GM10266 (cell line): ENCODE data around the gene CTDSP2.

Source experiments
- DNase-seq: peaks from one replicate; pipeline ENCODE4 v3.0.0; 2012; ENCODE audit errors: extremely low spot score
- TF ChIP-seq, protein P1 (sequence below): IDR thresholded peaks from 2 replicates; pipeline ENCODE4 v1.5.1; 2012; ENCODE audit warnings: mild to moderate bottlenecking, low read depth; ENCODE audit not compliant: control insufficient read depth, insufficient read depth; ENCODE audit errors: missing control alignments

The CTDSP2 gene

DNA sequence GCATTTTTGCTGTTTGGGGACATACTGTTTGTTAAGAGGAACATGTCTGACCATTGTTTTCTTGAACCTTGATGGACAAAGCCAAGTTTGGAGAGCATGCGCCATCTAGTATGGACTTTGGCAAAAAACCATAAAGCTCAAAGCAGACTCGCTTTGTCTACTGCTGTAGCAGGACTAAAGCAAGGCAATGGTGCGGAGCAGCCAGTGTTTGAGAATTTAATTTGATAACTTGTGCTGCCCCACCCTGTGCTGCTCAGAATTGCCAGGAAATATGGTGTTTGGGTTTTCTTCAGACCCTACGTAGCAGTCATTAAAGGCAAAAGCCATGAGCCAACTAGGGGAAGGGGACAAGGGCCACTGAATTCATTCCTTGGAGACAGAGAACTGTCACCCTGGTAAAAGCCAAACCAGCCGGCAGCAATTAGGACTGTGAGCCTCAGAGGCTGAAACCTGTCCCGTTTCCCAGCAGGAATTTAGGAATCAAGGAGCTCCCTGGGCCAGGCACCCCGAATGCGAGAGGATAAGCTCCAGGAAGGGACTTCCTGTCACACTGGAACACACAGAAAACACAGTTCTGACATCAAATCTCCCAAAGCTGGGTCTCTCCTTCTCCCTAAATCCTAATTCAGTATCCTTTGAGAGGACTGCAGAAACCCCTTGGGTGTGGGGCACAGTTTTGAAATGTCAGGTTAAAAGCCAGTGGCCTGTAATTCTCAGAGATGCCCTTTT is 29.1 kb downstream of the CTDSP2 start:
- no peak for DNase-seq
- TF ChIP-seq, protein P1, sequence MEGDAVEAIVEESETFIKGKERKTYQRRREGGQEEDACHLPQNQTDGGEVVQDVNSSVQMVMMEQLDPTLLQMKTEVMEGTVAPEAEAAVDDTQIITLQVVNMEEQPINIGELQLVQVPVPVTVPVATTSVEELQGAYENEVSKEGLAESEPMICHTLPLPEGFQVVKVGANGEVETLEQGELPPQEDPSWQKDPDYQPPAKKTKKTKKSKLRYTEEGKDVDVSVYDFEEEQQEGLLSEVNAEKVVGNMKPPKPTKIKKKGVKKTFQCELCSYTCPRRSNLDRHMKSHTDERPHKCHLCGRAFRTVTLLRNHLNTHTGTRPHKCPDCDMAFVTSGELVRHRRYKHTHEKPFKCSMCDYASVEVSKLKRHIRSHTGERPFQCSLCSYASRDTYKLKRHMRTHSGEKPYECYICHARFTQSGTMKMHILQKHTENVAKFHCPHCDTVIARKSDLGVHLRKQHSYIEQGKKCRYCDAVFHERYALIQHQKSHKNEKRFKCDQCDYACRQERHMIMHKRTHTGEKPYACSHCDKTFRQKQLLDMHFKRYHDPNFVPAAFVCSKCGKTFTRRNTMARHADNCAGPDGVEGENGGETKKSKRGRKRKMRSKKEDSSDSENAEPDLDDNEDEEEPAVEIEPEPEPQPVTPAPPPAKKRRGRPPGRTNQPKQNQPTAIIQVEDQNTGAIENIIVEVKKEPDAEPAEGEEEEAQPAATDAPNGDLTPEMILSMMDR, result no peak

GRCh38 chr12:57816855-57817151 is 29.7 kb downstream of the CTDSP2 start:
- TF ChIP-seq, protein P1, result no peak
- no peak for DNase-seq

DNA sequence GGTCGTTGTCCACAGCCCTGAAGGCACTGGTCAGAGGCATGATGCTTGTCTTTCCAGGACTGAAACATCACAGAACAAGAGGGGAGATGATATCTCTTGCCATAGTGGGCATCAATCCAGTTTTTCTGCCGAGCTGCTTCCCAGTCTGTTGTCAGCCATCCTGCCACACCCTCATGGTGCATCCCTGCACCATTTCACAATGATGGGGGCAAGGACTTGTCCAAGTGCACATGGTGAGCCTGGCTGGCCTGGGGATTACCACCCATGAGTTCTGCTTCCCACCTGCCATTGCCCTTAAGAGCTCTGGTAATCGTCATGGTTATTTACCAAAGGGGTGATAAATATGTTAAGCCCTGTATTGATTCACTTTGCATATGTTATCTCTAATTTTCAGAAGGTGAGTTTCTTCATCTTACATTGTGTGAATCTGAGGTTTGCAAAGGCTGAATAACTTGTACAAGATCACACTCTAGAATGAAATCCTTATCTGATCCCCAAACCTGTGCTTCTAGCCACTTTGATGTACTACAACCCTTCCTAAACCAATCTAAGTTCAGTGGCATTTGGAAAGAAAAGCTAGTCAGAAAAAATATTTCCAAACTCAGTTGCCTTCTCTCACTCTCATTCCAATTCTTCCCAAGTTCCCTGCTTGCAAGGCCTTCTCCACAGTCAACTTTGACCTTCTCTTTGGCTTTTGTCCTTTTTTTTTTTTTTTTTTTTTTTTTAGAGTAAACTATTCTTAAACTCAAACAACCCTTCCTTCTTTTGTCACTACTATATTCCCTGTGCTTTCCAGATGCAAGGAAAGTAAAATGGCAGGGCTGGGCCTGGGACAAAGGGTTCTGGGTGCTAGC is 30.3 kb downstream of the CTDSP2 start:
- TF ChIP-seq, protein P1, result no peak
- no peak for DNase-seq

DNA sequence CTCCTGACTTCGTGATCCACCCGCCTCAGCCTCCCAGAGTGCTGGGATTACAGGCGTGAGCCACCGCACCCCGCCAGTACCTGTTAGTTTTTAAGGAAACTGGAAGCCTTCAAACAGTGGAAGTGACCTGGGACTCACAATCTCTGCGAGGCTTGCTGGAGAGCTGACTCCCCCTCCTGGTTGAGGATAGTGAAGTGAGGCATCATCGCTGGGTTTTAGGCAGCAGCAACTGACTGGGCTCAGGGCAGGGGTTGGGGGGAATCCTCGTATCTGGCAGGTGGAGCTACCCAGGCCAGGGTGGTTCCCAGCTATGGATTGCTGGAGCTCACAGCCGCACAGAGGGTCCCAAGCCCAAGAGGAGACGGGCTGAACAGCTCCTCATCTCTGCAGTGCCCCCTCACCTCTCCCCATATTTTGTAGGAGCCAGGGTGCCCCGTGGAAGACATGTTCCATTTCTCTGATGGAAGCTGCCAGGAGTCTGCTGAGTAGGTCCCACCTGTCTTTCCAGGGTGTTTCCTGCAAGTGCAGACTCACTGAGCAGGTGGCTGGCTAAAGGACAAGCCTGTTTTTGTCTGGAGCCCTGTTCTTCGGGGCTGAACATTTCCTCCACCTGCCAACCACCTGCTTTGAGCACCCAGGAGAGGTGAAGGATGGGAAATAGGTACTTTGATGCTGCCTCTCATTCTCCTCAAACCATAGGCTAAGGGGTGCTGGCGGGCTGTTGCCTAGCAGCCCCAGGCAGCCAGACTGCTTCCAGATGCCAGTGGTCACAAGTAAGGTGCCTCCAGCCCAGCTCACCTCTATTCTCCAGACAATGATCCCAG is 31.1 kb downstream of the CTDSP2 start:
- TF ChIP-seq, protein P1, result no peak
- DNase-seq, result no peak

DNA sequence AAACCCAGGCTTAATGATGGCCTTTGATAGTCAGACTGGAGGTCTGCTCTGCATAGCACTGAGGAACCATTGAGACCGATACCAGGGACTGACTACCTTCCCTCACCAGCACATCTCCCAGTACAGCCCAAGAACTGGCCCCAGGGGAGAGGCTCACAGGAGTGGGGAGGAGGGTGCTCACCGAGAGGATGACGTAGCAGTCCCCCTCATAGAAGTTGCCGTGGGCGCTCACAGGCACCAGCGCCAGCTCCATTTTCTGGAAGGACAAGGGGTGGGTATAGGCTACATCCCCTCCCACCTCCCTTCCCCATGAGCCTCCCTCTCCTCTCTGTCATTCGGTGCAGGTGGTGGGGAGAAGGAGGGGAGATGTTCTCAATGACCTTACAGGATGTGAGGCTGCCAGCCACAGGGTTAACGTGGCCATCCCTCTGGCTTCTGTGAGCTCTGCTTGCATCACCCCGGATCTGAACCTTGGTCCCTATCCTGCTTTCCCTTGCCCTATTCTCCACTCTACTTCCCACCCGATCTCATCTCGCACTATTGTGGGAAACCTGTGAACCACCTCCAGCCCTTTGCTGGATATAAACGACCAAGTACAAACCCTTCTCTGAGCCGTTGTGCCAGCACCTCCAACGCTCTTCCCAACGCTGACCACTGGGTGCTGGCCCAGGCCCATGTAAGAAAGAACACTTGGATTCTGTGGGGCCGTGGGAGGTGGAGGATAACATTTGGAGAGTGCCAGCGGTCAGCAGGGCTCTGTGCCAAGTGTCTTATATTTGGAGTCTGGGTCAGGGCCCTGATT is 32.4 kb downstream of the CTDSP2 start:
- TF ChIP-seq, protein P1, result no peak
- DNase-seq, result no peak

- no peak for DNase-seq
- TF ChIP-seq, protein P1, result no peak
These were observed 33.2 kb downstream of the CTDSP2 start for GRCh38 chr12:57813111-57813970.
